NCI-H2107 treated with DMSO at 0.1 percent for 48 hours (cell line): ENCODE measurements around the gene ZBTB25.
A peak's percentile ranks its signal among the peaks of the same experiment; 100 is the strongest.

Source experiments
- DNase-seq: peaks from one replicate; lab custom pipeline; 2025; ENCODE audit not compliant: unreplicated experiment; lab: John Stamatoyannopoulos, UW

The ZBTB25 gene

GRCh38 chr14:64516969-64517368, 13.3 kb upstream of the ZBTB25 start:
- DNase-seq = no peak

- DNase-seq = no peak
These were observed 11.4 kb upstream of the ZBTB25 start for GRCh38 chr14:64515053-64515452.

GRCh38 chr14:64513271-64513670, 9.6 kb upstream of the ZBTB25 start:
- no peak for DNase-seq

GRCh38 chr14:64510825-64511671, 7.4 kb upstream of the ZBTB25 start:
- DNase-seq = peak; percentile 92

GRCh38 chr14:64509036-64509435, 5.4 kb upstream of the ZBTB25 start:
- no peak for DNase-seq

- no peak for DNase-seq
These were observed 4.7 kb upstream of the ZBTB25 start for GRCh38 chr14:64508215-64508776.

GRCh38 chr14:64507376-64508156, 3.9 kb upstream of the ZBTB25 start:
- peak; percentile 23 for DNase-seq

- DNase-seq = no peak
These were observed 3.1 kb upstream of the ZBTB25 start for GRCh38 chr14:64506721-64507120.

GRCh38 chr14:64504897-64505794, 1.5 kb upstream of the ZBTB25 start:
- peak; percentile 92 for DNase-seq

- peak; percentile 84 for DNase-seq
These were observed 765 bp upstream of the ZBTB25 start, which contains the start of gene ZBTB1 for GRCh38 chr14:64504310-64504896. ZBTB1 (plus strand) TSS chr14:64504770; CDS start chr14:64521505, 16,735 bp downstream.

- peak; percentile 41 for DNase-seq
These were observed 678 bp downstream of the ZBTB25 start for GRCh38 chr14:64502887-64503433.

GRCh38 chr14:64502456-64502855, 1.2 kb downstream of the ZBTB25 start:
- DNase-seq = no peak

GRCh38 chr14:64501411-64502171, 2.0 kb downstream of the ZBTB25 start:
- DNase-seq = peak; percentile 50

- no peak for DNase-seq
These were observed 3.5 kb downstream of the ZBTB25 start for GRCh38 chr14:64500088-64500487.

- no peak for DNase-seq
These were observed 6.9 kb downstream of the ZBTB25 start for GRCh38 chr14:64496764-64497163.

- DNase-seq = no peak
These were observed 8.4 kb downstream of the ZBTB25 start for GRCh38 chr14:64495252-64495651.

GRCh38 chr14:64493455-64493854, 10.2 kb downstream of the ZBTB25 start:
- DNase-seq = no peak

- no peak for DNase-seq
These were observed 12.0 kb downstream of the ZBTB25 start for GRCh38 chr14:64491637-64492036.

GRCh38 chr14:64488590-64489099, 15.0 kb downstream of the ZBTB25 start:
- DNase-seq = no peak
